Endothelial cell of umbilical vein (primary cell): ENCODE measurements around the gene AGMAT. TPM values are rescaled to one million over a fixed set of nuclear protein-coding genes. Genes with fewer than 3 reads are reported as not detected.

Experiments
- BruUV-seq: library from RNA; stranded (reverse); fragments of 400-500 nt; replicated peaks from 2 replicates; lab custom pipeline; 2021; lab: Mats Ljungman, UMichigan
- CTCF ChIA-PET: fragments of 300-600, 350-600 bp; sonication (Branson Sonifier 250); formaldehyde crosslinking; loops from one replicate; lab custom pipeline; 2021; ENCODE audit warnings: antibody characterized with exemption, inconsistent platforms; lab: Charles Lee
- POLR2A ChIA-PET: fragments of 300-600, 350-600 bp; sonication (Branson Sonifier 250); formaldehyde crosslinking; loops from one replicate; lab custom pipeline; 2021; ENCODE audit warnings: antibody characterized with exemption, inconsistent platforms; lab: Charles Lee
- DNase-seq: peaks from one replicate; pipeline ENCODE4 v3.0.0-alpha.2; 2011; ENCODE audit warnings: low read depth, low spot score
- FAIRE-seq: peaks from 2 replicates; lab custom pipeline; 2011; peaks lifted over from hg19 to GRCh38; lab: Jason Lieb, UNC
- H2AFZ ChIP-seq: 2 replicates; pipeline ENCODE4 v1.6.0; 2012; ENCODE audit warnings: low read depth, low read length, control low read depth, inconsistent platforms
- H3K27ac ChIP-seq: 2 replicates; pipeline ENCODE4 v1.5.1; 2011; ENCODE audit warnings: low read depth, mild to moderate bottlenecking, control low read depth, low read length, moderate library complexity; ENCODE audit not compliant: insufficient read depth
- H3K27me3 ChIP-seq, 2 experiments: 2 replicates each; pipeline versions ENCODE4 v1.6.0 to v1.6.1; 2011; ENCODE audit warnings: low read length in 2 of 2, mixed read lengths in 1 of 2; ENCODE audit not compliant: control insufficient read depth in 2 of 2, insufficient read depth in 2 of 2
- H3K36me3 ChIP-seq, 2 experiments: 2 replicates in 1 of 2; 3 replicates in 1 of 2; pipeline ENCODE4 v1.5.1; 2011; ENCODE audit warnings: low read length in 2 of 2, mild to moderate bottlenecking in 1 of 2, moderate library complexity in 1 of 2; ENCODE audit not compliant: control insufficient read depth in 2 of 2, insufficient read depth in 2 of 2; ENCODE audit errors: extremely low read depth in 1 of 2
- H3K4me1 ChIP-seq: 3 replicates; pipeline ENCODE4 v1.5.1; 2011; ENCODE audit warnings: mild to moderate bottlenecking, low read length; ENCODE audit not compliant: control insufficient read depth, insufficient read depth; ENCODE audit errors: extremely low read depth
- H3K4me2 ChIP-seq: 2 replicates; pipeline ENCODE4 v1.6.1; 2011; ENCODE audit warnings: low read length, control low read depth, mixed read lengths; ENCODE audit not compliant: insufficient read depth
- H3K4me3 ChIP-seq, 3 experiments: fragments of 200-600 bp in 1 of 3; sonication (generic), shearing (Covaris generic) in 1 of 3; replicated peaks in 1 of 3; 2 replicates each; pipeline ENCODE4 v1.5.1; 2011 to 2016; ENCODE audit warnings: control low read depth in 3 of 3, low read length in 3 of 3, mild to moderate bottlenecking in 2 of 3, inconsistent platforms in 1 of 3, low read depth in 1 of 3, moderate library complexity in 1 of 3; ENCODE audit not compliant: insufficient read depth in 1 of 3
- H3K79me2 ChIP-seq: 2 replicates; pipeline ENCODE4 v1.6.0; 2012; ENCODE audit warnings: low read length, inconsistent platforms; ENCODE audit not compliant: control insufficient read depth, insufficient read depth
- H3K9ac ChIP-seq: replicated peaks from 2 replicates; pipeline ENCODE3; 2011; ENCODE audit warnings: low read length, control low read depth; ENCODE audit not compliant: insufficient read depth; ENCODE audit errors: extremely low read depth
- H3K9me1 ChIP-seq: replicated peaks from 3 replicates; pipeline ENCODE4 v1.6.0; 2011; ENCODE audit warnings: mild to moderate bottlenecking, low read length; ENCODE audit not compliant: control insufficient read depth, insufficient read depth; ENCODE audit errors: extremely low read depth
- H3K9me3 ChIP-seq: replicated peaks from 2 replicates; pipeline ENCODE4 v1.5.1; 2012; ENCODE audit warnings: low read length, inconsistent platforms; ENCODE audit not compliant: control insufficient read depth, insufficient read depth
- H4K20me1 ChIP-seq: replicated peaks from 2 replicates; pipeline ENCODE3; 2011; ENCODE audit warnings: mild to moderate bottlenecking, low read length; ENCODE audit not compliant: control insufficient read depth, insufficient read depth; ENCODE audit errors: extremely low read depth
- EZH2 ChIP-seq: IDR thresholded peaks from 2 replicates; pipeline ENCODE4 v1.6.1; 2012; ENCODE audit warnings: borderline replicate concordance, low read depth, mild to moderate bottlenecking, moderate library complexity, low read length, inconsistent platforms; ENCODE audit not compliant: severe bottlenecking
- FOS ChIP-seq: IDR thresholded peaks from 2 replicates; pipeline ENCODE4 v1.6.1; 2011; ENCODE audit warnings: mild to moderate bottlenecking, low read length, moderate library complexity, borderline replicate concordance; ENCODE audit not compliant: insufficient read depth
- MAX ChIP-seq: IDR thresholded peaks from 2 replicates; pipeline ENCODE4 v1.6.1; 2011; ENCODE audit not compliant: insufficient read depth, insufficient read length
- MYC ChIP-seq: IDR thresholded peaks from one replicate; pipeline ENCODE4 v1.6.1; 2011; ENCODE audit warnings: mild to moderate bottlenecking, low read depth, low read length
- POLR2A ChIP-seq: IDR thresholded peaks from 2 replicates; pipeline ENCODE4 v1.6.1; 2012; ENCODE audit warnings: low read depth, mild to moderate bottlenecking, control low read depth, low read length
- POLR2AphosphoS5 ChIP-seq: IDR thresholded peaks from 2 replicates; pipeline ENCODE4 v1.6.1; 2012; ENCODE audit warnings: low read depth, mild to moderate bottlenecking, control low read depth, low read length, moderate library complexity; ENCODE audit not compliant: insufficient read depth
- dilution Hi-C: fragments of 300-500 bp; cut with MboI; formaldehyde crosslinking; loops from one replicate; pipeline ENCODE4 v1.15.0; 2019; ENCODE audit warnings: low sequenced_read_pairs; ENCODE audit not compliant: extremely low pct_ligation_motif_present
- intact Hi-C: fragments of 100-400 bp; cut with micrococcal nuclease; formaldehyde crosslinking; loops from one replicate; pipeline ENCODE4 v1.10.0; 2022
- polyA plus RNA-seq, 4 experiments: library from polyadenylated mRNA; depleted of rRNA in 3 of 4; stranded (reverse) in 3 of 4; unstranded in 1 of 4; fragments of >200 nt; gene quantifications; 2 replicates each; pipeline versions ENCODE4 v1.2.1 to v1.2.3, GENCODE V29; 2011 to 2012; ENCODE audit warnings: missing spikeins in 1 of 4
- total RNA-seq: library from RNA; stranded (reverse); gene quantifications from 2 replicates; pipeline ENCODE4 v1.2.3, GENCODE V29; 2021

Gene AGMAT
- total and polyA plus RNA-seq, 2 donors (not counting 3 experiments of a cell fraction or from before 2014, with no cell fraction given): 0.39 to 1.9 TPM

GRCh38 chr1:15525050-15526020 is 59.5 kb downstream of the AGMAT start:
- ChIA-PET CTCF (no interaction called here), POLR2A (no interaction called here)
- DNase-seq: no peak

GRCh38 chr1:15524283-15525049 is 60.4 kb downstream of the AGMAT start:
- H3K4me3 ChIP-seq: peak overlapping the region in 2 of 3 experiments; percentile 42 to 95
- TF ChIP-seq MYC: no peak
- peak; percentile 15 for TF ChIP-seq POLR2AphosphoS5
- no peak for TF ChIP-seq EZH2
- no peak for TF ChIP-seq MAX
- peaks cover 11% of the 10 kb centered on the region for H3K79me2 ChIP-seq
- peak overlapping the region; percentile 92 for H3K27ac ChIP-seq
- intact Hi-C loops: loop anchor here (1.0 to 10.0 kb wide), 4 partner anchors 187 to 320 kb away; partner anchors contain the start of gene SPEN
- CTCF ChIA-PET: interaction anchor here (1.3 kb wide), 1 partner anchor 201 kb away, joined by 7 read pairs; no protein-coding TSS in a partner anchor
- H3K9ac ChIP-seq: peak overlapping the region; percentile 90
- H3K36me3 ChIP-seq: no peaks in the 10 kb centered on the region
- no peaks in the 10 kb centered on the region for H3K27me3 ChIP-seq
- POLR2A ChIA-PET: no interaction called here
- H4K20me1 ChIP-seq: no peaks in the 10 kb centered on the region
- no peak overlapping the region for H3K4me2 ChIP-seq
- no TSS peak for BruUV-seq
- DNase-seq (peak; percentile 98), FAIRE-seq (peak; percentile 89)
- H3K4me1 ChIP-seq: peaks cover 24% of the 10 kb centered on the region
- H3K9me1 ChIP-seq: no peaks in the 10 kb centered on the region
- dilution Hi-C loops: no loop called here
- no peaks in the 10 kb centered on the region for H3K9me3 ChIP-seq
- peak overlapping the region; percentile 87 for H2AFZ ChIP-seq

More at GRCh38 chr1:15525050-15526020, 59.5 kb downstream of the AGMAT start:
- H3K27ac ChIP-seq: peak overlapping the region; percentile 37
- peak overlapping the region; percentile 22 for H3K9ac ChIP-seq
- H3K4me2 ChIP-seq: peak overlapping the region; percentile 68
- dilution Hi-C loops (no loop called here), intact Hi-C loops (loop anchor here (1.0 to 10.0 kb wide), 4 partner anchors 78 to 319 kb away; partner anchors contain the start of genes DDI2 and SPEN)
- BruUV-seq: no TSS peak
- H3K9me1 ChIP-seq: no peaks in the 10 kb centered on the region
- H3K9me3 ChIP-seq: no peaks in the 10 kb centered on the region
- H3K36me3 ChIP-seq: no peaks in the 10 kb centered on the region
- H2AFZ ChIP-seq: peak overlapping the region; percentile 96
- H4K20me1 ChIP-seq: no peaks in the 10 kb centered on the region
- TF ChIP-seq POLR2AphosphoS5 (peak; percentile 6), MYC (no peak), POLR2A (no peak), FOS (no peak)
- no peak for FAIRE-seq
- peaks cover 24% of the 10 kb centered on the region for H3K4me1 ChIP-seq
- peaks cover 11% of the 10 kb centered on the region for H3K79me2 ChIP-seq
- H3K4me3 ChIP-seq: peak overlapping the region; percentile 50 to 88 (median 74)
- no peaks in the 10 kb centered on the region for H3K27me3 ChIP-seq
